Gastrocnemius medialis (tissue), 4 donors: ENCODE data around the gene CTCF. TPM values are rescaled to one million over a fixed set of nuclear protein-coding genes. Genes with fewer than 3 reads are reported as not detected.

Experiments
- ATAC-seq, 2 donors: fragments of 150-250 bp; one replicate each; pipeline ENCODE4 v1.9.1; 2016
- DNase-seq, 2 donors: peaks; one replicate each; pipeline ENCODE4 v3.0.0-alpha.2; 2019
- H3K27ac ChIP-seq, 4 donors: fragments of 200-600 bp; sonication (generic); 1 replicate in 1 of 4; 2 replicates in 3 of 4; pipeline ENCODE4 v1.5.1; 2016 to 2018; ENCODE audit warnings: mild to moderate bottlenecking in 2 of 4, moderate library complexity in 1 of 4
- H3K27me3 ChIP-seq, 3 donors: fragments of 200-600 bp; sonication (generic) in 2 of 3; 1 replicate in 1 of 3; 2 replicates in 2 of 3; pipeline versions ENCODE4 v1.5.1 to v1.6.0; 2016 to 2019; ENCODE audit warnings: mild to moderate bottlenecking in 1 of 3, moderate library complexity in 1 of 3
- H3K36me3 ChIP-seq, 2 donors: fragments of 200-600 bp; sonication (generic) in 1 of 2; one replicate each; pipeline ENCODE4 v1.5.1; 2017 to 2018
- H3K4me1 ChIP-seq, 2 donors: fragments of 200-600 bp; sonication (generic) in 1 of 2; one replicate each; pipeline ENCODE4 v1.5.1; 2016 to 2017; ENCODE audit warnings: mild to moderate bottlenecking in 2 of 2
- H3K4me3 ChIP-seq, 4 donors: fragments of 200-600 bp; sonication (generic) in 3 of 4; 1 replicate in 1 of 4; 2 replicates in 3 of 4; pipeline ENCODE4 v1.5.1; 2016 to 2019; ENCODE audit warnings: mild to moderate bottlenecking in 2 of 4
- H3K9me3 ChIP-seq, 3 donors: fragments of 200-600 bp; sonication (generic) in 2 of 3; 1 replicate in 1 of 3; 2 replicates in 2 of 3; pipeline ENCODE4 v1.5.1; 2016 to 2019
- CTCF ChIP-seq, 5 experiments: fragments of 450-650 bp in 3 of 5; fragments of 200-600 bp in 2 of 5; sonication (generic) in 2 of 5; IDR thresholded peaks in 4 of 5; conservative IDR thresholded peaks in 1 of 5; 1 replicate in 4 of 5; 2 replicates in 1 of 5; pipeline ENCODE4 v1.5.1; 2016 to 2019; ENCODE audit warnings: antibody characterized with exemption in 5 of 5, mild to moderate bottlenecking in 3 of 5, moderate library complexity in 3 of 5
- POLR2A ChIP-seq, 2 donors: fragments of 450-650 bp; IDR thresholded peaks; one replicate each; pipeline ENCODE4 v1.6.1; 2017; ENCODE audit warnings: antibody characterized with exemption in 2 of 2, mild to moderate bottlenecking in 2 of 2, moderate library complexity in 2 of 2
- in situ Hi-C, 4 donors: fragments of 200-750 bp; cut with MboI; loops; one replicate each; pipeline versions ENCODE4 v1.15.0 to v1.8.0; 2017; ENCODE audit warnings: low sequenced_read_pairs in 4 of 4
- intact Hi-C: fragments of 100-400 bp; cut with DNase I; formaldehyde crosslinking; loops from one replicate; pipeline ENCODE4 v1.15.1; 2023; ENCODE audit warnings: low total_unique reads
- total RNA-seq, 4 donors: library from RNA; depleted of rRNA; stranded (reverse); fragments of >200 nt; gene quantifications; one replicate each; pipeline versions ENCODE4 v1.1.0 to v1.2.3, GENCODE V29; 2016

Gene CTCF
- total RNA-seq, 4 donors from 2014 or later: 25.9 to 35.9 (median 30.3) TPM

DNA sequence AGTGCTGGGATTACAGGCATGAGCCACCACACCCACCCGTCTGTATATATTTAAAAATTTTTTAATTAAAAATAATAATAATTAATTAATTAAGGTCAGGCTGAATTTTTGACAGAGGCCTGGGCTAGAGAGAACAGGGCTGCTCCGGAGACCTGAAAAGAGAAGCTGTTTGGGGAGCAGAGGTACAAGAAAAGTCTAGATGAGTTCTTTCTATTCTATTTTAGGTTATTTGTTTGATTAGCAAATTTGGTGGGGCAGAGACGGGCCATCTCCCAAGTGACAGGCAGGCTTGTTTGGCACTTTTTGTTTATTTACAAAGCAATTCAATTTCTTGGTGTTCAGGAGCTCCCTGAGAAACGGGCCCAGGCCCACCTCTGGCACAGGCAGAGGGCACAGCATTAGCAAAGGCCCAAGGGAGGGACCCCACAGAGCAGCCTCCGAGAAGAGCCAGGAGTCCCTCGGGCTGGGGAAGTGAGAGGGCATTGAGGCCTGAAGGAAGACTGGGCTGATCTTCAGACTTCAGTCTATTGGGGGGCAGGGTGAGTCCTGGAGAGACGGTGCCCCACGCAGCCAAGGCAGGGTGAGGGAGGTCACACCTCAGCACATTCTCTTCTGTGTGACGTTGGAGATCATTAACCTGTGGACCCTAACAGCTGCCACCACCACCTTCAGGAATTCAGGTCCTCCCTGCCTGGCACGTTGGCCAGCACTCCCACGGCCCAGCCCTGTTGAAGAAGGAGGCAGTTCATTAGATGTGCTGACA is 44.5 kb upstream of the CTCF start:
- DNase-seq: no peak

DNA sequence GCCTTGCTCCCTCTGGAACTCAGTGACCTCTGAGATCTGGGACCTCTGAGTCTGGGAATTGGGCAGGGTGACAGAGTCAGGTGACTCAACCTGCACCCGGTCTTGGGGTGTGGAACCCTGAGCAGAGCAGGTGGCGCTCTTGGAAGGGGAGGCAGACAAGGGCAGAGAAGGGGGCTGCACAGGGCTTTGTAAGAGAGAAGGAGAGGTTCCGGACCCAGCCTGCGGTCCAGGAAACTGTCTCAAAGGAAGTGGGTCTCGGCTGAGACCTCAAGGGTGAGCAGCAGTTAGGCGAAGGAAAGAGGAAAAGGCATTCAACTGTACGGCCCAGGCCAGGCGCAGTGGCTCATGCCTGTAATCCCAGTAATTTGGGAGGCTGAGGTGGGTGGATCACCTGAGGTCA is 43.6 kb upstream of the CTCF start:
- no peaks in the 10 kb centered on the region for H3K9me3 ChIP-seq
- ATAC-seq: no peak

More for the DNA sequence above, 44.5 kb upstream of the CTCF start:
- TF ChIP-seq CTCF (IDR thresholded peaks at IDR 0.05 in 4 of 5, conservative IDR thresholded peaks at IDR 0.05 in 1 of 5) (no peak), POLR2A (IDR thresholded peaks at IDR 0.05) (no peak)
- in situ Hi-C loops (loop anchor here in 2 of 4 donors (5.0 to 25.0 kb wide), 2 partner anchors 36 to 119 kb away; partner anchors contain the start of genes AGRP (in 1 of the 2), ATP6V0D1 (in 1 of the 2) and CARMIL2 (in 1 of the 2)), intact Hi-C loops (no loop called here)
- no peak overlapping the region for H3K4me3 ChIP-seq
- H3K4me1 ChIP-seq: peaks cover 3 to 4% of the 10 kb centered on the region in 2 donors
- no peaks in the 10 kb centered on the region for H3K27me3 ChIP-seq
- H3K27ac ChIP-seq: no peak overlapping the region
- no peaks in the 10 kb centered on the region for H3K36me3 ChIP-seq
- H3K9me3 ChIP-seq: no peaks in the 10 kb centered on the region
- no peak for ATAC-seq

GRCh38 chr16:67519242-67519641 is 43.1 kb upstream of the CTCF start:
- in situ Hi-C loops (loop anchor here in 2 of 4 donors (5.0 to 25.0 kb wide), 2 partner anchors 37 to 118 kb away; partner anchors contain the start of genes AGRP (in 1 of the 2), ATP6V0D1 (in 1 of the 2) and CARMIL2 (in 1 of the 2)), intact Hi-C loops (no loop called here)
- peaks cover 3 to 4% of the 10 kb centered on the region in 2 donors for H3K4me1 ChIP-seq
- H3K27me3 ChIP-seq: no peaks in the 10 kb centered on the region
- no peak for TF ChIP-seq POLR2A (IDR thresholded peaks at IDR 0.05)
- TF ChIP-seq CTCF (IDR thresholded peaks at IDR 0.05 in 4 of 5, conservative IDR thresholded peaks at IDR 0.05 in 1 of 5): no peak
- H3K36me3 ChIP-seq: no peaks in the 10 kb centered on the region
- no peak overlapping the region for H3K4me3 ChIP-seq
- H3K27ac ChIP-seq: no peak overlapping the region
- ATAC-seq: no peak
- DNase-seq: no peak
- H3K9me3 ChIP-seq: no peaks in the 10 kb centered on the region

More for the DNA sequence above, 43.6 kb upstream of the CTCF start:
- no peak for DNase-seq
- no peak overlapping the region for H3K4me3 ChIP-seq
- H3K36me3 ChIP-seq: no peaks in the 10 kb centered on the region
- TF ChIP-seq CTCF (IDR thresholded peaks at IDR 0.05 in 4 of 5, conservative IDR thresholded peaks at IDR 0.05 in 1 of 5): no peak
- TF ChIP-seq POLR2A (IDR thresholded peaks at IDR 0.05): no peak
- intact Hi-C loops (no loop called here), in situ Hi-C loops (loop anchor here in 2 of 4 donors (5.0 to 25.0 kb wide), 2 partner anchors 36 to 119 kb away; partner anchors contain the start of genes AGRP (in 1 of the 2), ATP6V0D1 (in 1 of the 2) and CARMIL2 (in 1 of the 2))
- peaks cover 3 to 4% of the 10 kb centered on the region in 2 donors for H3K4me1 ChIP-seq
- no peaks in the 10 kb centered on the region for H3K27me3 ChIP-seq
- H3K27ac ChIP-seq: no peak overlapping the region

DNA sequence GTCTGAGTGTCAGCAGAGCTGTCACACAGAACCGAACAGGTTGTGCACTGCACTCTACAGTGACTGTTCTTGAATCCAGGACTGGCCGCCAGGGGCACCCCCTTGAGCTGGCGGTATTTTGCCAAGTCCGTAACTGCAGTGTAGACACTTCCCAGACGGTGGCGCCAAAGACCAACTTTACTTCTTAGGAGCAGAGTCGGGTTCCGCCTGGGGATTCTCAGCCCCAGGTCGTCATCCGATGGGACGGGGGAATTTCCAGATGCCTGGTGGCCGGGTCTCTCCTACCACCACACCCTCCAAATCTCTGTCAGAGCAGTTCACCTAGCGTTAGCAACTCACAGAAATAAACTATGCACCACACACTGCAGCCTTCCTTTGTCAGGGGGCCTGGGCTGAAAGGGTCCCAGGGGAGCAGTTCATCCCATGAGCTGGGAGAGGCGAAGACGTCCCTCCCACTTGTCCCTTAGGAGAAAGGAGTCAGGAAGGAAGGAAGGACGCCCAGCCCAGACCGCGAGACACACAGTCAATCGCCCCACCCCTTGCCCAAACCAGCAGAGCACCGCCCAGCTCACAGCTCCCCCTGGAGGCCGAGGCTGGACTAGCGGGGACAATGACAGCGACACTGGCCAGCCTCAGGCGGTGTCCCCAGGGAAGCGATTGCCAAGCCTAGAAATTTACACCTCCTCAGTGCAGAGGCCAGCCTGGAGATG is 41.1 kb upstream of the CTCF start:
- Histone ChIP-seq H3K4me3 (peak overlapping the region; percentile 42 to 62 (median 56)), H3K36me3 (no peaks in the 10 kb centered on the region), H3K9me3 (no peaks in the 10 kb centered on the region), H3K27me3 (no peaks in the 10 kb centered on the region), H3K27ac (peak overlapping the region; percentile 87 to 93 (median 88)), H3K4me1 (peaks cover 3 to 4% of the 10 kb centered on the region in 2 donors)
- ATAC-seq (peak; percentile 95), DNase-seq (peak; percentile 90 to 94)
- in situ Hi-C loops: loop anchor here in 3 of 4 donors (10.0 to 25.0 kb wide), 3 partner anchors 116 to 144 kb away; partner anchors contain the start of genes ACD (in 1 of the 3), C16orf86 (in 1 of the 3), CARMIL2 (in 1 of the 3) and ENKD1 (in 1 of the 3)
- intact Hi-C loops: loop anchor here (1.0 to 10.0 kb wide), 6 partner anchors 39 to 284 kb away; partner anchors contain the start of genes AGRP, ATP6V0D1, CTCF and RANBP10
- peak; percentile 78 to 93 (median 89) for TF ChIP-seq CTCF (IDR thresholded peaks at IDR 0.05 in 4 of 5, conservative IDR thresholded peaks at IDR 0.05 in 1 of 5)
- TF ChIP-seq POLR2A (IDR thresholded peaks at IDR 0.05): peak in 1 of 2 donors; percentile 14
